Left lung (tissue), 10 donors: Measurements from ENCODE around the gene NSD1. TPM values are rescaled to one million over a fixed set of nuclear protein-coding genes. Genes with fewer than 3 reads are reported as not detected.

Experiments used
- ATAC-seq: fragments of 200-7000 bp; cut with Tn5 transposase; one replicate; pipeline ENCODE4 v1.9.1; 2020; ENCODE audit warnings: moderate library complexity
- DNase-seq, 4 donors: peaks; one replicate each; pipeline ENCODE4 v3.0.0-alpha.2; 2013 to 2020
- H3K27ac ChIP-seq, 2 donors: fragments of 200-600 bp; sonication (generic) in 1 of 2; one replicate each; pipeline versions ENCODE4 v1.5.0 to v1.8.0; 2020 to 2021
- H3K27me3 ChIP-seq, 2 donors: fragments of 200-600 bp; sonication (generic) in 1 of 2; one replicate each; pipeline versions ENCODE4 v1.5.0 to v1.8.0; 2020 to 2021
- H3K36me3 ChIP-seq, 2 donors: fragments of 200-600 bp; sonication (generic) in 1 of 2; one replicate each; pipeline versions ENCODE4 v1.5.0 to v1.8.0; 2020 to 2021
- H3K4me1 ChIP-seq, 2 donors: fragments of 200-600 bp; one replicate each; pipeline ENCODE4 v1.8.0; 2021
- H3K4me3 ChIP-seq, 2 donors: fragments of 200-600 bp; sonication (generic) in 1 of 2; one replicate each; pipeline versions ENCODE4 v1.5.0 to v1.8.0; 2020 to 2021; ENCODE audit warnings: mild to moderate bottlenecking in 1 of 2
- H3K9me3 ChIP-seq, 2 donors: fragments of 200-600 bp; sonication (generic) in 1 of 2; one replicate each; pipeline versions ENCODE4 v1.5.0 to v1.8.0; 2020 to 2021
- CTCF ChIP-seq, 2 donors: fragments of 200-600 bp; sonication (generic) in 1 of 2; IDR thresholded peaks; one replicate each; pipeline versions ENCODE4 v1.5.0 to v1.8.0; 2021; ENCODE audit warnings: antibody characterized with exemption in 2 of 2
- intact Hi-C, 2 donors: fragments of 100-400 bp; cut with DNase I; formaldehyde crosslinking; loops; one replicate each; pipeline versions ENCODE4 v1.11.2 to v1.14.2; 2022
- polyA plus RNA-seq, 6 donors: library from polyadenylated mRNA; unstranded; fragments of 120-200 nt; gene quantifications; one replicate each; pipeline ENCODE4 v1.2.1, GENCODE V29; 2013; ENCODE audit not compliant: insufficient read length in 6 of 6
- total RNA-seq, 2 donors: library from RNA; stranded (reverse); fragmentation: NEBNext Ultra II Directional; extraction: Animal tissue kit (Norgen Biotek cat#: 25700); gene quantifications; one replicate each; pipeline ENCODE4 v1.2.1, GENCODE V29; 2021
- donor health status: DM: no; HTN: yes; CAD: no.
- donor health status: DM: no; HTN: no; CAD: no.

Gene NSD1
- total and polyA plus RNA-seq, 8 donors = 45.8 to 79.7 (median 54.1) TPM

GRCh38 chr5:177310332-177310731 lies 176.8 kb downstream of the NSD1 start:
- ATAC-seq = no peak
- peak overlapping the region in 1 of 2 donors; percentile 89 for H3K27ac ChIP-seq

GRCh38 chr5:177310757-177311391 lies 177.3 kb downstream of the NSD1 start:
- intact Hi-C loops = no loop called here
- Histone ChIP-seq H3K27me3 (no peaks in the 10 kb centered on the region), H3K4me3 (peak overlapping the region; percentile 44 to 55), H3K9me3 (no peaks in the 10 kb centered on the region), H3K27ac (peak overlapping the region in 1 of 2 donors; percentile 89), H3K4me1 (peaks cover 17 to 74% of the 10 kb centered on the region in 2 donors), H3K36me3 (peaks cover 0 to 22% of the 10 kb centered on the region in 2 donors)
- ATAC-seq = peak; percentile 1
- no peak for DNase-seq
- TF ChIP-seq CTCF (IDR thresholded peaks at IDR 0.05) = no peak

More at GRCh38 chr5:177310332-177310731, 176.8 kb downstream of the NSD1 start:
- Histone ChIP-seq H3K36me3 (peaks cover 0 to 27% of the 10 kb centered on the region in 2 donors), H3K4me3 (peak overlapping the region in 1 of 2 donors; percentile 55), H3K9me3 (no peaks in the 10 kb centered on the region), H3K4me1 (peaks cover 17 to 79% of the 10 kb centered on the region in 2 donors), H3K27me3 (no peaks in the 10 kb centered on the region)
- intact Hi-C loops = no loop called here
- no peak for DNase-seq
- TF ChIP-seq CTCF (IDR thresholded peaks at IDR 0.05) = no peak

GRCh38 chr5:177311392-177311722 lies 177.8 kb downstream of the NSD1 start:
- ATAC-seq = peak; percentile 10
- no peaks in the 10 kb centered on the region for H3K27me3 ChIP-seq
- no peaks in the 10 kb centered on the region for H3K9me3 ChIP-seq
- DNase-seq = no peak
- intact Hi-C loops = no loop called here
- no peak for TF ChIP-seq CTCF (IDR thresholded peaks at IDR 0.05)
- peaks cover 0 to 17% of the 10 kb centered on the region in 2 donors for H3K36me3 ChIP-seq
- peak overlapping the region in 1 of 2 donors; percentile 89 for H3K27ac ChIP-seq
- H3K4me3 ChIP-seq = peak overlapping the region; percentile 44 to 55
- peaks cover 17 to 69% of the 10 kb centered on the region in 2 donors for H3K4me1 ChIP-seq

GRCh38 chr5:177311723-177312648 lies 178.4 kb downstream of the NSD1 start, which contains the start of gene MXD3:
TSS of gene MXD3 (minus strand) at chr5:177311898. CDS start at chr5:177311830, 68 bp downstream.
- intact Hi-C loops = no loop called here

More at GRCh38 chr5:177311723-177312648, 178.4 kb downstream of the NSD1 start, which contains the start of gene MXD3:
- TF ChIP-seq CTCF (IDR thresholded peaks at IDR 0.05) = no peak
- Histone ChIP-seq H3K36me3 (peaks cover 0 to 12% of the 10 kb centered on the region in 2 donors), H3K4me1 (peaks cover 17 to 63% of the 10 kb centered on the region in 2 donors), H3K27ac (peak within 1 kb of the TSS in 1 of 2 donors; percentile 89), H3K27me3 (no peaks in the 10 kb centered on the region), H3K9me3 (no peaks in the 10 kb centered on the region), H3K4me3 (peak within 1 kb of the TSS; percentile 44 to 55)
- DNase-seq (peak; percentile 87 to 95 (median 95)), ATAC-seq (peak; percentile 93)
